Thymus (tissue), 11 donors: ENCODE measurements around the gene UBASH3B. TPM values are rescaled to one million over a fixed set of nuclear protein-coding genes. Genes with fewer than 3 reads are reported as not detected.

Experiments
- DNase-seq, 9 donors: peaks; one replicate each; pipeline ENCODE4 v3.0.0-alpha.2; 2013; ENCODE audit warnings: low spot score in 9 of 9, low read depth in 6 of 9, missing footprints in 1 of 9
- H3K27ac ChIP-seq, 2 donors: one replicate each; pipeline ENCODE4 v1.5.1; 2013; ENCODE audit warnings: control low read depth in 1 of 2, low read depth in 1 of 2, low read length in 1 of 2, mild to moderate bottlenecking in 1 of 2, moderate library complexity in 1 of 2
- H3K27me3 ChIP-seq, 2 donors: one replicate each; pipeline ENCODE4 v1.5.1; 2013; ENCODE audit warnings: low read length in 1 of 2; ENCODE audit not compliant: control insufficient read depth in 2 of 2, insufficient read depth in 1 of 2
- H3K36me3 ChIP-seq, 2 donors: one replicate each; pipeline ENCODE4 v1.5.1; 2013; ENCODE audit warnings: low read length in 1 of 2, mild to moderate bottlenecking in 1 of 2, moderate library complexity in 1 of 2; ENCODE audit not compliant: control insufficient read depth in 2 of 2, insufficient read depth in 2 of 2
- H3K4me1 ChIP-seq, 2 donors: one replicate each; pipeline ENCODE4 v1.5.1; 2013; ENCODE audit warnings: low read length in 2 of 2; ENCODE audit not compliant: control insufficient read depth in 2 of 2, insufficient read depth in 2 of 2
- H3K4me3 ChIP-seq, 2 donors: one replicate each; pipeline ENCODE4 v1.5.1; 2013; ENCODE audit warnings: low read length in 2 of 2, control low read depth in 1 of 2, mild to moderate bottlenecking in 1 of 2
- H3K9me3 ChIP-seq, 2 donors: one replicate each; pipeline ENCODE4 v1.5.1; 2013; ENCODE audit warnings: low read length in 1 of 2, mild to moderate bottlenecking in 1 of 2; ENCODE audit not compliant: control insufficient read depth in 2 of 2, insufficient read depth in 1 of 2
- WGBS: extraction: QIAGEN DNeasy Blood & Tissue Kit; methylation state at CpG from one replicate; pipeline ENCODE4 v1.1.7; 2013; 5-methylcytosine and 5-hydroxymethylcytosine counted together
- polyA plus RNA-seq: library from polyadenylated mRNA; stranded (reverse); fragments of 200-250 nt; gene quantifications from one replicate; pipeline ENCODE4 v1.2.3, GENCODE V29; 2013
- total RNA-seq: library from RNA; stranded (reverse); fragments of 120-200 nt; gene quantifications from one replicate; pipeline ENCODE4 v1.2.4, GENCODE V29; 2013
- donor health status: healthy.

Gene UBASH3B
- total and polyA plus RNA-seq, 2 donors = 11.2 to 14.8 TPM

- peaks cover 0 to 2% of the 10 kb centered on the region in 2 donors for H3K36me3 ChIP-seq
- no peak for DNase-seq
- H3K4me3 ChIP-seq = no peak overlapping the region
- no peaks in the 10 kb centered on the region for H3K9me3 ChIP-seq
- WGBS = 93% methylated on average over 9 of the region's 9 CpGs
- H3K4me1 ChIP-seq = peaks cover 42 to 88% of the 10 kb centered on the region in 2 donors
- H3K27me3 ChIP-seq = no peaks in the 10 kb centered on the region
- H3K27ac ChIP-seq = no peak overlapping the region
Observed at GRCh38 chr11:122755409-122755808, 99.9 kb downstream of the UBASH3B start.

GRCh38 chr11:122755941-122756340 is 100.4 kb downstream of the UBASH3B start:
- Histone ChIP-seq H3K36me3 (no peaks in the 10 kb centered on the region), H3K9me3 (no peaks in the 10 kb centered on the region), H3K27ac (peak overlapping the region in 1 of 2 donors; percentile 67), H3K4me3 (no peak overlapping the region), H3K27me3 (no peaks in the 10 kb centered on the region), H3K4me1 (peaks cover 42 to 82% of the 10 kb centered on the region in 2 donors)
- WGBS = 89% methylated on average over 5 of the region's 5 CpGs
- DNase-seq = no peak

- peak in 1 of 9 donors; percentile 81 for DNase-seq
- Histone ChIP-seq H3K27ac (peak overlapping the region in 1 of 2 donors; percentile 67), H3K4me3 (no peak overlapping the region), H3K36me3 (no peaks in the 10 kb centered on the region), H3K27me3 (no peaks in the 10 kb centered on the region), H3K4me1 (peaks cover 39 to 78% of the 10 kb centered on the region in 2 donors), H3K9me3 (no peaks in the 10 kb centered on the region)
Observed at GRCh38 chr11:122756417-122756816, 100.9 kb downstream of the UBASH3B start.

GRCh38 chr11:122757201-122757600 is 101.7 kb downstream of the UBASH3B start:
- Histone ChIP-seq H3K9me3 (no peaks in the 10 kb centered on the region), H3K27me3 (no peaks in the 10 kb centered on the region), H3K4me3 (no peak overlapping the region), H3K27ac (no peak overlapping the region), H3K36me3 (no peaks in the 10 kb centered on the region), H3K4me1 (peaks cover 33 to 70% of the 10 kb centered on the region in 2 donors)
- 95% methylated on average over 3 of the region's 3 CpGs for WGBS
- no peak for DNase-seq

GRCh38 chr11:122758339-122758738 is 102.8 kb downstream of the UBASH3B start:
- H3K9me3 ChIP-seq = no peaks in the 10 kb centered on the region
- peaks cover 0 to 2% of the 10 kb centered on the region in 2 donors for H3K36me3 ChIP-seq
- peaks cover 28 to 60% of the 10 kb centered on the region in 2 donors for H3K4me1 ChIP-seq
- H3K27me3 ChIP-seq = no peaks in the 10 kb centered on the region
- WGBS = 57% methylated on average over 8 of the region's 8 CpGs
- H3K27ac ChIP-seq = peak overlapping the region in 1 of 2 donors; percentile 72
- no peak overlapping the region for H3K4me3 ChIP-seq
- peak in 1 of 9 donors; percentile 55 for DNase-seq

- H3K27me3 ChIP-seq = no peaks in the 10 kb centered on the region
- no peak for DNase-seq
- H3K9me3 ChIP-seq = no peaks in the 10 kb centered on the region
- peaks cover 0 to 2% of the 10 kb centered on the region in 2 donors for H3K36me3 ChIP-seq
- H3K4me3 ChIP-seq = no peak overlapping the region
- peaks cover 28 to 55% of the 10 kb centered on the region in 2 donors for H3K4me1 ChIP-seq
- 44% methylated on average over 5 of the region's 5 CpGs for WGBS
- H3K27ac ChIP-seq = peak overlapping the region in 1 of 2 donors; percentile 72
Observed at GRCh38 chr11:122758974-122759373, 103.5 kb downstream of the UBASH3B start.

- Histone ChIP-seq H3K4me1 (peaks cover 10 to 20% of the 10 kb centered on the region in 2 donors), H3K36me3 (peaks cover 0 to 2% of the 10 kb centered on the region in 2 donors), H3K27me3 (no peaks in the 10 kb centered on the region), H3K27ac (no peak overlapping the region), H3K4me3 (no peak overlapping the region), H3K9me3 (no peaks in the 10 kb centered on the region)
- 98% methylated on average over 2 of the region's 2 CpGs for WGBS
- DNase-seq = no peak
Observed at GRCh38 chr11:122763108-122763507, 107.6 kb downstream of the UBASH3B start.

- peaks cover 0 to 2% of the 10 kb centered on the region in 2 donors for H3K36me3 ChIP-seq
- no peak overlapping the region for H3K27ac ChIP-seq
- no peaks in the 10 kb centered on the region for H3K27me3 ChIP-seq
- 94% methylated on average over 7 of the region's 7 CpGs for WGBS
- no peak overlapping the region for H3K4me3 ChIP-seq
- peaks cover 0 to 7% of the 10 kb centered on the region in 2 donors for H3K4me1 ChIP-seq
- H3K9me3 ChIP-seq = no peaks in the 10 kb centered on the region
- DNase-seq = no peak
Observed at GRCh38 chr11:122764371-122765090, 109.0 kb downstream of the UBASH3B start.

GRCh38 chr11:122765487-122766131 is 110.1 kb downstream of the UBASH3B start:
- 94% methylated on average over 4 of the region's 4 CpGs for WGBS
- DNase-seq = no peak
- Histone ChIP-seq H3K27ac (peak overlapping the region in 1 of 2 donors; percentile 34), H3K4me3 (no peak overlapping the region), H3K36me3 (peaks cover 1 to 2% of the 10 kb centered on the region in 2 donors), H3K4me1 (peaks cover 0 to 4% of the 10 kb centered on the region in 2 donors), H3K27me3 (no peaks in the 10 kb centered on the region), H3K9me3 (no peaks in the 10 kb centered on the region)
